ENCODE measurements around the gene SLC2A1.
A peak's percentile ranks its signal among the peaks of the same experiment; 100 is the strongest.

SLC2A1 gene

DNA sequence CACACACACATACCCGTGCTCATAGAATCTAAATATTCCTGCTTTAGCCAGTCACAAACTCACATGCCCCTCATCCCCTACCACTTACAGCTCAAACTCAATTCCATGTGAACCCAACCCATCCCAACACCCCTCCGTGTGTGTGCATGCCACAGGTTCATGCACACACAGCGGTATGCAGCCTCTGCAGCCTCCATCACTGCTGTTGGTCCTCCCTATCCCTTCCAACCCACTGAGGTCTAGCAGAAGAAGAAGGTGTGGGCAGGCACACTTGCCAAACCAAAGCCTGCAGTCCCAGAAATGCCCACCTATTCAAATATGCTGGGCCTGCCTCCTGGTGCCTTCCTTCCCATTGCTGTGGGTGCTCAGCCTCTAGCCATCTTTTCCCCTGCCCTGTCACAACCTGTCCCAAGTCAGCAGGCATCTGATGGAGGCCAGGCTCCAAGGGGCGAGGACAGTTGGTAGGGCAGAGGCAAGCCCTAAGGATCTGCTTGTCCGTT lies 26.2 kb downstream of the SLC2A1 start:
- FAIRE-seq: no peak
- TF ChIP-seq SPI1 (IDR thresholded peaks at IDR 0.05; ENCODE audit: low read depth, low read length): no peak
- no peak for TF ChIP-seq POLR2AphosphoS5 (IDR thresholded peaks at IDR 0.05; ENCODE audit: low read depth, low read length)
- no peak for TF ChIP-seq PAX5 (IDR thresholded peaks at IDR 0.05; ENCODE audit: insufficient read depth, low read length, severe bottlenecking)
- TF ChIP-seq TAF1 (IDR thresholded peaks at IDR 0.05; ENCODE audit: low read depth, low read length): no peak
- no peak for TF ChIP-seq POLR2A (IDR thresholded peaks at IDR 0.05; ENCODE audit: low read depth, low read length)
- no peak for TF ChIP-seq POU2F2 (IDR thresholded peaks at IDR 0.05; ENCODE audit: low read depth, low read length)
- no peak for DNase-seq (ENCODE audit: insufficient read length, low spot score)

GRCh38 chr1:42931911-42932422 lies 26.7 kb downstream of the SLC2A1 start:
- TF ChIP-seq POLR2A (IDR thresholded peaks at IDR 0.05; ENCODE audit: low read depth, low read length) (no peak), PAX5 (IDR thresholded peaks at IDR 0.05; ENCODE audit: insufficient read depth, low read length, severe bottlenecking) (peak; percentile 55), POU2F2 (IDR thresholded peaks at IDR 0.05; ENCODE audit: low read depth, low read length) (peak; percentile 3; the same call in 1 of the 2 replicates), POLR2AphosphoS5 (IDR thresholded peaks at IDR 0.05; ENCODE audit: low read depth, low read length) (no peak), TAF1 (IDR thresholded peaks at IDR 0.05; ENCODE audit: low read depth, low read length) (peak; percentile 50), SPI1 (IDR thresholded peaks at IDR 0.05; ENCODE audit: low read depth, low read length) (peak; percentile 43)
- FAIRE-seq (peak; percentile 95), DNase-seq (ENCODE audit: insufficient read length, low spot score) (peak; percentile 90)

DNA sequence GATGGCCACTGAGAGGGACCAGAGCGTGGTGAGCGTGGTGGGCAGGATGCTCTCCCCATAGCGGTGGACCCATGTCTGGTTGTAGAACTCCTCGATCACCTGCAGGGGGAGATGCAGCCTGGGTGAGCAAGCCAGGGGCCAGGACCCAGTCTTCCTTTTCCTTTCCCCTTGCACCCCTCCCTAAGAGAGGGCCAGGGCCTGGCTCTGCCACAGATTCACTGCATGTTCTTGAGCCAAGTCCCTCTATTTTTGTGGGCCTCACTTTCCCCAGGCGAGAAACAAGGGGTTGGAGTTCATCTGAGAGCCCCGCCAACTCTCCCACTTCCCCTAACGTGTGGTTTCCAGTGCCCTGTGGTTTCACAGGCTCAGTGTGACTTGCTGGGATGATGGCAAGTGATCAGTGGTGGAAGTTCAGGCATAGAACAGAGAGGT lies 27.5 kb downstream of the SLC2A1 start:
- peak; percentile 71 for FAIRE-seq
- TF ChIP-seq SPI1 (IDR thresholded peaks at IDR 0.05; ENCODE audit: low read depth, low read length): peak; percentile 90
- no peak for TF ChIP-seq PAX5 (IDR thresholded peaks at IDR 0.05; ENCODE audit: insufficient read depth, low read length, severe bottlenecking)
- no peak for TF ChIP-seq TAF1 (IDR thresholded peaks at IDR 0.05; ENCODE audit: low read depth, low read length)
- no peak for TF ChIP-seq POLR2AphosphoS5 (IDR thresholded peaks at IDR 0.05; ENCODE audit: low read depth, low read length)
- TF ChIP-seq POU2F2 (IDR thresholded peaks at IDR 0.05; ENCODE audit: low read depth, low read length): 0 out of 2 replicates have a peak, but pooled peaks have one; percentile 39
- TF ChIP-seq POLR2A (IDR thresholded peaks at IDR 0.05; ENCODE audit: low read depth, low read length): no peak
- DNase-seq (ENCODE audit: insufficient read length, low spot score): peak; percentile 72

GRCh38 chr1:42930178-42931107 lies 28.2 kb downstream of the SLC2A1 start:
- DNase-seq (ENCODE audit: insufficient read length, low spot score): no peak
- TF ChIP-seq TAF1 (IDR thresholded peaks at IDR 0.05; ENCODE audit: low read depth, low read length) (no peak), POLR2AphosphoS5 (IDR thresholded peaks at IDR 0.05; ENCODE audit: low read depth, low read length) (no peak), PAX5 (IDR thresholded peaks at IDR 0.05; ENCODE audit: insufficient read depth, low read length, severe bottlenecking) (no peak), SPI1 (IDR thresholded peaks at IDR 0.05; ENCODE audit: low read depth, low read length) (no peak), POLR2A (IDR thresholded peaks at IDR 0.05; ENCODE audit: low read depth, low read length) (no peak), POU2F2 (IDR thresholded peaks at IDR 0.05; ENCODE audit: low read depth, low read length) (no peak)
- no peak for FAIRE-seq

DNA sequence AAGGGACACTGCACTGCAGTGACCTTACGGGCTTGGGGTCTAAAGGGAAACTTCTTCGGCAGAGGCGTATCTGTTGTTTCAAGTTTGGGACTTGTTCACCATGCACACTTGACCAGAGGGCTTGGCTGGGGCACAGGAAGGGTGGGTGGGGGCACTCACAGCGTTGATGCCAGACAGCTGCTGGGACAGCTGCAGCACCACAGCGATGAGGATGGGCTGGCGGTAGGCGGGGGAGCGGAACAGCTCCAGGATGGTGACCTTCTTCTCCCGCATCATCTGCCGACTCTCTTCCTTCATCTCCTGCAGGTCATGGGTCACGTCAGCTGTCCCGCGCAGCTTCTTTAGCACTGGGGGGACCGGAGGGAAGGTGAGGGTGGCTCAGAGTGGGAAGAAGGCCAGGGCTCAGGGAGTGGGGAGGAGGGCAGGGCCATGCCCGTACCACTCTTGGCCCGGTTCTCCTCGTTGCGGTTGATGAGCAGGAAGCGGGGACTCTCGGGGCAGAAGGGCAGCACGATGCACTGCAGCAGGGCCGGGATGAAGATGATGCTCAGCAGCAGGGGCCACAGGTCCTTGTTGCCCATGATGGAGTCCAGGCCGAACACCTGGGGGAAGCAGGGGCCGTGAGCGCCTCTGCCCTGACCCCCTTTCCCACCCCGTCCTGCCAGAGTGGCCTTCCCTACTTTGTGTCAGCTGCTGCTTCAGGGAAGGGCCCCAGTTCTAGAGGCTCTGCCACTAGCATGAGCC lies 29.1 kb downstream of the SLC2A1 start:
- DNase-seq (ENCODE audit: insufficient read length, low spot score) (no peak), FAIRE-seq (no peak)
- TF ChIP-seq POLR2A (IDR thresholded peaks at IDR 0.05; ENCODE audit: low read depth, low read length) (no peak), POU2F2 (IDR thresholded peaks at IDR 0.05; ENCODE audit: low read depth, low read length) (no peak), SPI1 (IDR thresholded peaks at IDR 0.05; ENCODE audit: low read depth, low read length) (no peak), POLR2AphosphoS5 (IDR thresholded peaks at IDR 0.05; ENCODE audit: low read depth, low read length) (no peak), TAF1 (IDR thresholded peaks at IDR 0.05; ENCODE audit: low read depth, low read length) (no peak), PAX5 (IDR thresholded peaks at IDR 0.05; ENCODE audit: insufficient read depth, low read length, severe bottlenecking) (no peak)

DNA sequence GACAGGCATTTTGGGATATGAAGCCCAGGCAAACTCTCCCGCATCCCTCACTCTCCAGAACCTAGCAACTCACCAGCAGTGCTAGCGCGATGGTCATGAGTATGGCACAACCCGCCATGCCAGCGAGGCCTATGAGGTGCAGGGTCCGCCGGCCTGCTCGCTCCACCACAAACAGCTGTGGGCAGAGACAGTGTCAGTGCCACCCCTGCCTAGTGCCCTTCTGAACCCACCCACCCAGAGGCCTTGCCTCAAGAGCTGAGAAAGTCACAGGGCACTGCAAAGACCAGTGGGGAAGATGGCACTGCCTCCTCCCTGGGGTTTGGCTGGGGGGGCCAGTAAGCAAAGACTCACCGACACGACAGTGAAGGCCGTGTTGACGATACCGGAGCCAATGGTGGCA lies 29.8 kb downstream of the SLC2A1 start:
- TF ChIP-seq TAF1 (IDR thresholded peaks at IDR 0.05; ENCODE audit: low read depth, low read length): no peak
- no peak for TF ChIP-seq POLR2A (IDR thresholded peaks at IDR 0.05; ENCODE audit: low read depth, low read length)
- no peak for TF ChIP-seq SPI1 (IDR thresholded peaks at IDR 0.05; ENCODE audit: low read depth, low read length)
- TF ChIP-seq POLR2AphosphoS5 (IDR thresholded peaks at IDR 0.05; ENCODE audit: low read depth, low read length): no peak
- TF ChIP-seq PAX5 (IDR thresholded peaks at IDR 0.05; ENCODE audit: insufficient read depth, low read length, severe bottlenecking): no peak
- TF ChIP-seq POU2F2 (IDR thresholded peaks at IDR 0.05; ENCODE audit: low read depth, low read length): no peak
- FAIRE-seq (no peak), DNase-seq (ENCODE audit: insufficient read length, low spot score) (no peak)

GRCh38 chr1:42927920-42928505 lies 30.7 kb downstream of the SLC2A1 start:
- FAIRE-seq: no peak
- DNase-seq (ENCODE audit: insufficient read length, low spot score): no peak
- TF ChIP-seq SPI1 (IDR thresholded peaks at IDR 0.05; ENCODE audit: low read depth, low read length) (no peak), POLR2A (IDR thresholded peaks at IDR 0.05; ENCODE audit: low read depth, low read length) (no peak), POLR2AphosphoS5 (IDR thresholded peaks at IDR 0.05; ENCODE audit: low read depth, low read length) (no peak), TAF1 (IDR thresholded peaks at IDR 0.05; ENCODE audit: low read depth, low read length) (no peak), PAX5 (IDR thresholded peaks at IDR 0.05; ENCODE audit: insufficient read depth, low read length, severe bottlenecking) (no peak), POU2F2 (IDR thresholded peaks at IDR 0.05; ENCODE audit: low read depth, low read length) (no peak)

DNA sequence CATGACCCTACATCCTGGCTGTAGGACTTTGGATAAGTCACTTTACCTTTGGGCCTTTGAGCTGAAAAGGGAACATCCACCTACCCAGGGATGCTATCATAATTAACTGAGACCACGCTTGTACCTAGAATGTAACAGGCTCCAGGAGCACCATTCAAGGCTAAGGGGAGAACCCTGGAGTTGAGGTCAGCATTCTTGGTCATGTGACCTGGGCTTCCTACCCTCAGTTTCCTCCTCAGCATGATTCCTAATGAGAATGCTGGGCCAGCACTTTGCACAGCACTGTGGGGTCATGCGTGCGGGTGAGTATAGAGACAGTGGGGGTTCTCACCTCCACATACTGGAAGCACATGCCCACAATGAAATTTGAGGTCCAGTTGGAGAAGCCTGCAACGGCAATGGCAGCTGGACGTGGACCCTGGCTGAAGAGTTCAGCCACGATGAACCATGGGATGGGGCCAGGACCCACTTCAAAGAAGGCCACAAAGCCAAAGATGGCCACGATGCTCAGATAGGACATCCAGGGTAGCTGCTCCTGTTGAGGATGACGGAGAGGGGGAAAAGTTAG lies 31.3 kb downstream of the SLC2A1 start:
- DNase-seq (ENCODE audit: insufficient read length, low spot score): no peak
- no peak for FAIRE-seq
- TF ChIP-seq TAF1 (IDR thresholded peaks at IDR 0.05; ENCODE audit: low read depth, low read length): no peak
- no peak for TF ChIP-seq POU2F2 (IDR thresholded peaks at IDR 0.05; ENCODE audit: low read depth, low read length)
- TF ChIP-seq SPI1 (IDR thresholded peaks at IDR 0.05; ENCODE audit: low read depth, low read length): no peak
- no peak for TF ChIP-seq PAX5 (IDR thresholded peaks at IDR 0.05; ENCODE audit: insufficient read depth, low read length, severe bottlenecking)
- no peak for TF ChIP-seq POLR2A (IDR thresholded peaks at IDR 0.05; ENCODE audit: low read depth, low read length)
- TF ChIP-seq POLR2AphosphoS5 (IDR thresholded peaks at IDR 0.05; ENCODE audit: low read depth, low read length): no peak

Data from GM12891 (cell line).